Cardiac fibroblast (primary cell): ENCODE data around the gene FRMD4B.

Experiments
- DNase-seq, 2 donors: peaks; one replicate each; pipeline versions ENCODE4 v3.0.0 to v3.0.0-alpha.2; 2010; ENCODE audit warnings: low read depth in 2 of 2
- H3K4me3 ChIP-seq, 2 donors: replicated peaks in 1 of 2; 1 replicate in 1 of 2; 2 replicates in 1 of 2; pipeline ENCODE4 v1.5.1; 2011; ENCODE audit warnings: low read depth in 2 of 2, low read length in 2 of 2, mild to moderate bottlenecking in 2 of 2, moderate library complexity in 1 of 2
- CTCF ChIP-seq: IDR thresholded peaks from one replicate; pipeline ENCODE4 v1.5.1; 2011; ENCODE audit warnings: low read depth, mild to moderate bottlenecking, low read length, inconsistent platforms

Gene FRMD4B

GRCh38 chr3:69141313-69141712 lies 244.6 kb downstream of the FRMD4B start:
- TF ChIP-seq CTCF = no peak

GRCh38 chr3:69137412-69137811 lies 248.5 kb downstream of the FRMD4B start:
- no peak for DNase-seq
- no peak overlapping the region for H3K4me3 ChIP-seq
- TF ChIP-seq CTCF = no peak

More at GRCh38 chr3:69141313-69141712, 244.6 kb downstream of the FRMD4B start:
- DNase-seq = no peak
- no peak overlapping the region for H3K4me3 ChIP-seq

GRCh38 chr3:69137005-69137404 lies 248.9 kb downstream of the FRMD4B start:
- H3K4me3 ChIP-seq = no peak overlapping the region
- no peak for TF ChIP-seq CTCF
- DNase-seq = peak in 1 of 2 donors; percentile 13

GRCh38 chr3:69130689-69131088 lies 255.2 kb downstream of the FRMD4B start:
- no peak overlapping the region for H3K4me3 ChIP-seq
- DNase-seq = no peak
- no peak for TF ChIP-seq CTCF

- no peak for TF ChIP-seq CTCF
- H3K4me3 ChIP-seq = no peak overlapping the region
- no peak for DNase-seq
These were observed 256.4 kb downstream of the FRMD4B start for GRCh38 chr3:69129531-69129930.

- no peak overlapping the region for H3K4me3 ChIP-seq
- no peak for DNase-seq
- TF ChIP-seq CTCF = no peak
These were observed 257.4 kb downstream of the FRMD4B start for GRCh38 chr3:69128509-69128908.

- no peak for TF ChIP-seq CTCF
- no peak overlapping the region for H3K4me3 ChIP-seq
These were observed 258.9 kb downstream of the FRMD4B start for GRCh38 chr3:69126999-69127398.

More at GRCh38 chr3:69126999-69127398, 258.9 kb downstream of the FRMD4B start:
- DNase-seq = no peak
